Activated CD4-positive, alpha-beta T cell treated with anti-CD3 and anti-CD28 coated beads, Interleukin-2, amount 50 U/mL, for 24 hours (primary cell): ENCODE results near the gene DHRS9.
A peak's percentile ranks its signal among the peaks of the same experiment; 100 is the strongest.
"Not testable (repeated sequence)": the region's sequence is repeated elsewhere in the genome, so short reads cannot be mapped to it uniquely, and the experiment has no call there.

Source experiments
- DNase-seq, 2 donors: peaks; one replicate each; pipeline ENCODE4 v3.0.0-alpha.2; 2020; ENCODE audit warnings: low read depth in 1 of 2, low spot score in 1 of 2

DHRS9 gene

DNA sequence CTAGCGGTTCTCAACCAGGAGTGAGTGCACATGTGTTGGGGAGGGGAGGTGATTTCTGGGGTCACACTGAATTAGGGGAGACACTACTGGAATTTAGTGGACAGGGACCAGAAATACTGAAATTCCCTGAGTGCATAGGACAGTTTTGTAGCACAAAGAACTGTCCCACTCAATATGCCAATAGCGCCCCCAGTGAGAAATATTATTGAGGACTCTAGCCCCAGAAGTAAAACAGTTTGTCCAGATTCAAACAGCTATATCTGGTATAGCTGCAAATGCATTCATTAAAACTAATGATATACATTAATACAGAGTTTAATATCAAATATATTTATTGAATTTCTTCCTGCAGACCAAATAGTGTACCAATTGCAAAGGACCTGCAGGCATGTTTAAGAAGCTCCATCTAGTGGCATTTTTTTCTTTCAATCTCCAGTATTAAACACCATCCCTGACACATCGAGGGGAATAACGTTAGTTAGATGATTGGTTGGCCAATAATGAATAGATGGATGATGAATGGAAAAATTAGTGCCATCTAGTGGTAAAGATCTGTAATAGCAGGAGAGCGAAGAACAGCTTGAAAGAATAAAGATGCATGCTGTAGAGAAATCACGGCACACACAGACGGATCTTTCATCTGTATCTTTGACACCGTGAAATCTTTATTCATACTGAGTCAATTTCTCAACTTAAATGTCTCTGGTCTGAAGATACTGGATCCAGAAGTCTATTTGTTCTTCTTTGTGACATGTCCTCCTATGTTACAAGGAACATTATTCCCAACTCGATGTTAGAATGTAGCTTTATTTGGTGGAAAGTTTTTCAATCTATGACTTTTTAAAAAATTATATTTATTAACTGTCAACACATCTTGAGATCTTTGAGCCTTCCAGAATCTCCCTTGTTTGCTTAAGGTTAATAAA, 62.5 kb downstream of the DHRS9 start:
- peak in 1 of 2 donors; percentile 30 for DNase-seq

DNA sequence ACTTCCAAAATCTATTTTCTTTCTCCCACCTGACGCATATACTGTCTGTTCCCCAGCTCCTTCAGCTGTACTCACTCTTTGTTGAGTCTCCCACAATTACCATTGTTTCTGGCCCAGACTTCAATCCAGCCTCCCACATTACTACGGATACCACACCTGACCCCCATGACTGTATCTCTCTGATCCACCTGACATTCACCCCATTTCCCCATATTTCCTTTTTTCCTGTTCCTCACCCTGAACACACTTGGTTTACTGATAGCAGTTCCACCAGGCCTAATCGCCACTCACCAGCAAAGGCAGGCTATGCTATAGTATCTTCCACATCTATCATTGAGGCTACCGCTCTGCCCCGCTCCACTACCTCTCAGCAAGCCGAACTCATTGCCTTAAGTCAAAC, 64.9 kb downstream of the DHRS9 start:
- DNase-seq: not testable (repeated sequence)

DNA sequence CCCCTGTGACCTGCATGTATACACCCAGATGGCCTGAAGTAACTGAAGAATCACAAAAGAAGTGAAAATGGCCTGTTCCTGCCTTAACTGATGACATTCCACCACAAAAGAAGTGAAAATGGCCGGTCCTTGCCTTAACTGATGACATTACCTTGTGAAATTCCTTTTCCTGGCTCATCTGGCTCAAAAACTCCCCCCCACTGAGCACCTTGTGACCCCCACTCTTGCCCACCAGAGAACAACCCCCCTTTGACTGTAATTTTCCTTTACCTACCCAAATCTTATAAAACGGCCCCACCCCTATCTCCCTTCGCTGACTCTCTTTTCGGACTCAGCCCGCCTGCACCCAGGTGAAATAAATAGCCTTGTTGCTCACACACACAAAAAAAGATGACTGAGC, 67.1 kb downstream of the DHRS9 start:
- not testable (repeated sequence) for DNase-seq

DNA sequence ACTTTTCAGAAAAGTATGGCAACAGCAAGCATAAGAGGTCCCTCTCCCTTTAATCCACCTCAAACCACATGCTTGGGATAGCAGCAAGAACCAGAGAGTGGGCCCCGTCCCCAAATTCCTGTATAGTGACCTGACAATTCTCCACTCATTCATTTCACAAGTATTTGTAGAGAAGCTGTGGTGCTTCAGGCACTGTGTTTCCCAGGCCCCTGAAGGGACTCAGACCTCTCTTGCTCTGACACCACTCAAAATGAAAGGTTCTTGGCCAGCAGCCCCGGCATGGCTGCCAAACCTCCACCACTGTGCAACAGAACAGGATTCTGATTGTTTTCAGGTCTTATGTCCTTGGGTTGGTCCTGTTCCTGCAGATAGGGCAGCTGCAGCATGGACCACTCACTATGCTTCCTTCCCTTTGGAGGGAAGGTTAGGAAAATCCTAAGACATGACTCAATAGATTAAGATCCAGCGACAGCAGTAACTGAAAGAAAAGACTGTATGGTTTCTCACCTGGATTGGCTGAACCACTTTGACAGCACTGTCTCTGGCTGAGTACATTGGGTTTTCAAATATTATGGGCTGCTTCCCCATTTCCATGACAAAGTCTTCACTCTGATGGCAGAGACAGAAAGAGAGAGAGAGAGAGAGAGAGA, 67.6 kb downstream of the DHRS9 start:
- DNase-seq: no peak

DNA sequence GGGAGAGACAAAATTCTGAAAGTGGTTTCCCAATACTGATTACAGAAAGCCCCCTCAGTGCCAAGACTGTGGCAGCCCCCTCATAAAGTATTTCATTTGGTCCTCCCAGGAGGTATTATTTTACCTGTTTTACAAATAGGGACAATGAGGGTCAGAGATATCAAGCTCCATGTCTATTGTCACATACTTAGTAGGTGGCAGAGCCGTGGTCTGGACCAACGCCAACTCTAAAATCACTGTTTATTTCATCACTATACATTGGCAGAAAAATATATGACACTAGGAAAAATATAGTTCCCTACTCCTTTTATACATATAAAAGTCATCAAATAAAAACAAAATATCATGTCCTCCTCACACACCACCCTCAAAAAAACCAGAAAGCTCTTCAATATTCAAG, 68.6 kb downstream of the DHRS9 start:
- DNase-seq: no peak

DNA sequence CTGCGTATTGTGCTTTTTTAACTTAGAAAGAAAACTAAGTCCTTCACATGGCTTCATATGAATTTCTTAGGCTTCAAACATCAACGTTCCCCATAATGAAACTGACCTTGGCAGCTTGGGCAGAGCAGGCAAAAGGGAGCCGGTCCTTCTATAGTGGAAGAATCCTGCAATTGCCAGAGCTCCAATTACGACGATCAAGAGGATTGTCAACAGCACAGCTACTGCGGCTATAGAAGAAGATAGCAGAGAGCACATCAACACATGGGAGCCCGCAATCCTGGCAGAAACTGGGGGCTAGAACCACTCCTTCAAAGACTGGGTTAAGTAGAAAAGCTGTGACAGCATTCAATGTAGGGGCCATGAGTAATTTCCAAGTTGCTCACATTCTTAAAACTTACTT, 69.8 kb downstream of the DHRS9 start:
- no peak for DNase-seq

DNA sequence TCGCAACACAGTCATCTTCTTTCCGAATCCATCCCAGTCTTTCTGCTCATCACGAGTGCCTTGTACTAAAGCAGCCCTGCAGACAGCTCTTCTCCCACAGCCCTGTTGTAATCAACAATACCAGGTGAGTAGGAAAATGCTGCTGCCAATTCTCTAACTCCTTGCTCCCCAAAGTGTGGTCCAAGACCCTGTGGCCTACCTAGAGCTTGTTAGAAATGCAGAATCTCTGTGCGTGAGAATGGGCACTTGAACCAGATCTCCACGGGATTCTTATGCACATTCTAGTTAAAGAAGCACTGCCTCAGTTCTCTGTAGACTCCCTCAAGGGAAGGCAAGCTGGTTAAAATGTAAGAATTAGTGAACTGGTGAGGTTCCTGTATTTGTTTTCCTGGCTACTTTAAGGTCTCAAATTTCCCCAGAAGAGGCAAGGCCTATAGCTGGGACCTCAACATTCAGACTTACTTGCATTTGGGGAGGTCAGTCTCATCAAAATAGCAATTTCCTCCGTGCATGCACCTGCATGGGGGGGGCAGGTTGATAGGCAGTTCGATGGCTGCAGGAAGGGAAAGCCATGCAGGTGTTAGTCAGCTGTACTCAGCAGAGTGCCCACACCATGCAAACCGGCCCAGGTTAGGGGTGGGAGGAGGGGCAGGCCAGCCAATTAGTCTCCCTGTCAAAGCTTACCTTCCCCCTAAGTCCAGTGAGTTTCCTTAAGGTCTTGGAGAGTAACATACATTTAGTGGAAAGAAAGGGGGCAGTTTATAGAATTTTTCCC, 70.8 kb downstream of the DHRS9 start:
- DNase-seq: no peak

DNA sequence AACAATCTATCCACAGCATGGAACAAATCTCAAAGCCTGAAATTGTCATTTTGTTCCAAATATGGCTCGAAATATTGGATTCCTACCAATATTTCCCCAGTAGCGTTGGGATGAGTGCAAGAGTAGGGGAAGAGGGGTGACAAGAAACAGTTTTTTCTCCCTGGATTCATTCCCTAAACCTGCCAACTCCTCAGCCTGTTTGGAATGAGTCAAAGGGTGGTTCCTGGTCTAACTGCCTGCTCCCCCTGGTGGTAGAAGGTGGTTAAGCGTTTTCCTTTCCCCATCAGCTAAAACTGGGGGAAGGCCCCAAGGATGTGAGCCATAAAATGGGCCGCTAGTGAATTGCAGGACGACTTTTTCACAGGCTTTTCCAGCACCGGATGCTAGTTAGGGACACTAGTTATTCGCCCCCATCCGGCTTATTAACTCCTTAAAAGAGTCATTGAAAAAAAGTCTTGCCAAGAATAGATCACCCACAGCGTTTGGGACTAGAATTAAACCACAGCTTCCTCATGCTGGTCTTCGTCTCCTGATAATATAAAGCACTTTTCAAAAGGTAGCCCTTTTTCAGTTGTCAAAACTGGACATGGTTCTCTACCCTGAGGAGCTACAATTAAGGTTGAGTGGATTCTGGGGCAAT, 72.5 kb downstream of the DHRS9 start:
- peak; percentile 24 to 55 for DNase-seq

DNA sequence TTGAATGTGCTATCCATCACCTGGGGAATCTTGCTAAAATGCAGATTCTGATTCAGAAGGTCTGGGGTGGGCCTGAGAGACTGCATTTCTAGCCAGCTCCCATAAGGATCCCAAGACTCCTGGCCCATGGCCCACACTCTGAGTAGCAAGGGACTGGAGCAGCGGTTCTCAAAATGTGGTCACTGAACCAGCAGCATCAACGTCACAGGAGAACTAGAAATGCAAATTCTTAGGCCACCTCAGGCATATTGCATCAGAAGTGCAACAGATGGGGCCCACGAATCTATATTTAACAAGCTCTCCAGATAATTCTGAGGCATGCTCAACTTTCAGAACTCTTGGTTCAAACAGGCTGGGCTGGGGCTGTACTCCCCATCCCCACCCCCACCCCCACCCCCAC, 74.6 kb downstream of the DHRS9 start:
- no peak for DNase-seq
